ENCODE measurements around the gene ENTPD6.
"Not testable (repeated sequence)": the region's sequence is repeated elsewhere in the genome, so short reads cannot be mapped to it uniquely, and the experiment has no call there.

The ENTPD6 gene

DNA sequence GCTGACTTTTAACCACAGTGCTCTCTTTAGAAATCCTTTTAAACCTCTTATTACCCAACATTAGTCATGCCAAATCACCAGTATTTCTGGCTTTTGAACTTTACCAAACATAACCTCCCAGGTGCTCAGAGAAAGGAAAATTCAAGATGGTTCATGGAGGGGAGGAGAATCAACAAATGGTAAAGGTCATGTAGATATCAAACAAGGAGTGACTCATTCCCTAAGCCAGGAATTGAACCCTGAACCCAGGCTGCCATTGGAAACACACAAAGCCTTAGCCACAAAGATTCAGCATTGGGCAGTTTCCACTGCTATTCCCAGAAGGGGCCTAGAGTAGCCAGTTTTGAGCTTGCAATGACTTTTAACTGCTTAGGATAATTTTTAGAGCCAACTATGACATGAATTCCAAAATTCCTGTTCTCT is 21.6 kb upstream of the ENTPD6 start:
- no peak for DNase-seq (ENCODE audit: low spot score)
- TF ChIP-seq, protein P1, sequence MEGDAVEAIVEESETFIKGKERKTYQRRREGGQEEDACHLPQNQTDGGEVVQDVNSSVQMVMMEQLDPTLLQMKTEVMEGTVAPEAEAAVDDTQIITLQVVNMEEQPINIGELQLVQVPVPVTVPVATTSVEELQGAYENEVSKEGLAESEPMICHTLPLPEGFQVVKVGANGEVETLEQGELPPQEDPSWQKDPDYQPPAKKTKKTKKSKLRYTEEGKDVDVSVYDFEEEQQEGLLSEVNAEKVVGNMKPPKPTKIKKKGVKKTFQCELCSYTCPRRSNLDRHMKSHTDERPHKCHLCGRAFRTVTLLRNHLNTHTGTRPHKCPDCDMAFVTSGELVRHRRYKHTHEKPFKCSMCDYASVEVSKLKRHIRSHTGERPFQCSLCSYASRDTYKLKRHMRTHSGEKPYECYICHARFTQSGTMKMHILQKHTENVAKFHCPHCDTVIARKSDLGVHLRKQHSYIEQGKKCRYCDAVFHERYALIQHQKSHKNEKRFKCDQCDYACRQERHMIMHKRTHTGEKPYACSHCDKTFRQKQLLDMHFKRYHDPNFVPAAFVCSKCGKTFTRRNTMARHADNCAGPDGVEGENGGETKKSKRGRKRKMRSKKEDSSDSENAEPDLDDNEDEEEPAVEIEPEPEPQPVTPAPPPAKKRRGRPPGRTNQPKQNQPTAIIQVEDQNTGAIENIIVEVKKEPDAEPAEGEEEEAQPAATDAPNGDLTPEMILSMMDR (conservative IDR thresholded peaks at IDR 0.05; ENCODE audit: low read depth), result no peak
- ChIA-PET CTCF (interaction anchor here (0.7 kb wide), 1 partner anchor 40 kb away, joined by 3 read pairs; no protein-coding TSS in a partner anchor), POLR2A (ENCODE audit: low non-redundant PET) (no interaction called here)
- H3K27ac ChIP-seq, result no peak overlapping the region

DNA sequence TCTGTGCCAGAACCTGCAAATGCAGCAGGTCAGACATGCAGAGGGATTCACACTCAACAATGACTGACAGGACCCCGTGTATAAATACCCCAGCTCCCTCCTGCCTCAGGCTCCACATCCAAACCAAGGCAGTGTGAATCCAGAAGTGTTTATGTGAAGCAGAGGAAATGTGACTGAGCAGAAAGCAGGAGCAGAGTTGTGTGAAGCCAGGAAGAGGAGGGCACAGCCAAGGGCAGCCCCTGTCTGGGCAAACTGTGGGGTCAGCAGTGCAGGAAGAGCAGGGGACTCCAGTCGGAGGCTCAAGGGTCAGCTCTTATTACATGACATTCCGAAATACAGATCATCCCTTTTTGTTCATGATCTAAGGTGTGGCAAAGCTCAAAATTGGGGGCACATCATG is 19.3 kb upstream of the ENTPD6 start:
- CTCF ChIA-PET, result no interaction called here
- peak overlapping the region; percentile 17; the same call in 1 of the 2 replicates for H3K27ac ChIP-seq
- DNase-seq (ENCODE audit: low spot score), result no peak
- POLR2A ChIA-PET (ENCODE audit: low non-redundant PET), result no interaction called here
- TF ChIP-seq, protein P1 (conservative IDR thresholded peaks at IDR 0.05; ENCODE audit: low read depth), result no peak

DNA sequence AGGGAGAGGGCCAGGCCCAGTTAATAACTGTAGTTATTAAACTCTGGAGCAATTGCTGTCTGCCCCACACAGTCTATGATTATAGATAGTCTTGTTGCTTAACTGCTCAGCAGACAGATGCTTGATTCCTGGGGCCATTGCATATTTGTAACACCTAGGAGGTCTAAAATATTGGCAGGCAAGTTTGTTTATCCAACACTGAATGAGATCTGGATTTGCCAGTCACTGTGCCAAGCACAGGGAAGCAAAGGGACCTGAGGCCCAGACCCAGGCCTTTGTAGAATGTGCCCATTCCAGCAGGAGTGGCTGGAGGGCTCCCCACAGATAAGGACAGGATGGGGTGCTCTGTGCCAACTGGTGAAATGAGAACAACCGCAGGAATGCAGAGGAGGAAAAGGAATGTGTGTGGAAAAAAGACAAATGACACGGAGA is 17.6 kb upstream of the ENTPD6 start:
- H3K27ac ChIP-seq, result peak overlapping the region; percentile 89
- peak; percentile 68 for DNase-seq (ENCODE audit: low spot score)
- TF ChIP-seq, protein P1 (conservative IDR thresholded peaks at IDR 0.05; ENCODE audit: low read depth), result no peak
- ChIA-PET POLR2A (ENCODE audit: low non-redundant PET) (no interaction called here), CTCF (interaction anchor here (1.0 kb wide), 1 partner anchor 184 kb away, joined by 5 read pairs; no protein-coding TSS in a partner anchor)

DNA sequence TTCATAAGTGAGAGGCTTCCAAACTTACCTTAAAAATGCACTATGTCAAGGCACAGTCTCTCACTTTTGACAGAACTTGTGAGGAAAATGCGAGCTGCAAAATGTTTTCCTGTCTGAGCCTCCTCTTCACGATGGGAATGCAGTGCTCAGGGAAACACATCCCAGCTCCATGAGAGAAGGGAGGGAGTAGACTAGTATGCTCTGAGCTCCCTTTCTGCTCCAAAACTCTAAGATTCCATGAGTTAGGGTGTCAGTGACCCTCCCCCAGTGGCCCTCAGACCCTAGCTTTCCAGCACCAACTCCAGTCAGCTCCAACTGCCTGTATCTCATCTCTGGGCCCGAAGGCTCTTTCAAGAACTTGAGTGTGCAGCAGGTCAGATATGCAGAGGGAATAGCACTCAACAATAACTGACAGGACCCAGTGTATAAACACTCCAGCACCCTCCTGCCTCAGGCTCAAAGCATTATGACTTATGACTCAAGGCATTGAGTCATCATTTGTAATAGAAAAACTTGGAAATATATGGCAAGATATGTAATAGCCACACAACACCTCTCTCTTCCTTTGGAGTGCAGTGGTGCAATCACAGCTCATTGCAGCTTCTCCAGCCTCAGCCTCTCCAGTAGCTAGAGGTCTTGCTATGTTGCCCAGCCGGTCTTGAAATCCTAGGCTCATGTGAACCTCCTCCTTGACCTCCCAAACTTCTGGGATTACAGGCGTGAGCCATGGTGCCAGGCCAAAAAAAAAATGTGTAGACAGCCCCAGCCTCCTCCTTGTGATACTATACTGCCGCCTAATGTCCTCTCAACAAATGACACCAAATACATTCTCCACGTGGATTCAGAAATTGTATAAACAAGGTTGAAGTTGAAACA is 16.7 kb upstream of the ENTPD6 start:
- ChIA-PET CTCF (interaction anchor here (0.7 to 1.3 kb wide), 4 partner anchors 68 to 185 kb away, joined by 3 to 5 read pairs (median 4); no protein-coding TSS in a partner anchor), POLR2A (ENCODE audit: low non-redundant PET) (no interaction called here)
- TF ChIP-seq, protein P1 (conservative IDR thresholded peaks at IDR 0.05; ENCODE audit: low read depth), result peak; percentile 98
- H3K27ac ChIP-seq, result peak overlapping the region; percentile 89
- peak; percentile 96 for DNase-seq (ENCODE audit: low spot score)

DNA sequence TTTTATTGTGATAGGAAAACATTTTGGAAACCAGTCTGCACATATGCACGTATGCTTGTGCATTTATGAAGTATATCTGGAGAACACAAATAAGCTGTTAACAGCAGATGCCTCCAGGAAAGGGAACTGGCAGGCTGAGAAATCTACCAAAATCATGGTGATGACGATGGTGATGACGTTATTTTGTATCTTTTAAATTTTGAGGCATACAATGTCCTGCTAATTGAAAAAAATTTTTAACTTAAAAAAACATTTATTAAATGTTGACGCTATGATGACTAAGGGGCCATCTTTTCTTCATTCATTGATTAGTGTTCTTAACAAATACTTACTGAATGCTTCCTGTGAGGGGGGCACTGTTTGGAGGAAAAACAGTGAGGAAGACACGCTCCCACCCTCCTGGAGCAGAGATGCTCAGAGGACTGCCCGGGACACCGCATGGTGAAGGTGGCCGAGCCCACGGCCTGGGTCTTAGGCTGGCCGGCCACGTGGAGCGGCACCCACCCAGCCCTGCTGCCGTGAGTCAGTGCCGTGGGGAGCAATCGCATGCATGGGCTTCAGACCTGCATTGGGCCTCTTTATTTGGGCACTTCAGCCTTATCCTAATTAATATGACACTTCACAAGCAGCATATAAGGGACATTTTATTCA is 15.9 kb upstream of the ENTPD6 start:
- H3K27ac ChIP-seq, result peak overlapping the region; percentile 89
- TF ChIP-seq, protein P1 (conservative IDR thresholded peaks at IDR 0.05; ENCODE audit: low read depth), result peak; percentile 59
- no peak for DNase-seq (ENCODE audit: low spot score)
- ChIA-PET CTCF (interaction anchor here (0.7 to 1.3 kb wide), 4 partner anchors 68 to 185 kb away, joined by 3 to 5 read pairs (median 4); no protein-coding TSS in a partner anchor), POLR2A (ENCODE audit: low non-redundant PET) (no interaction called here)

DNA sequence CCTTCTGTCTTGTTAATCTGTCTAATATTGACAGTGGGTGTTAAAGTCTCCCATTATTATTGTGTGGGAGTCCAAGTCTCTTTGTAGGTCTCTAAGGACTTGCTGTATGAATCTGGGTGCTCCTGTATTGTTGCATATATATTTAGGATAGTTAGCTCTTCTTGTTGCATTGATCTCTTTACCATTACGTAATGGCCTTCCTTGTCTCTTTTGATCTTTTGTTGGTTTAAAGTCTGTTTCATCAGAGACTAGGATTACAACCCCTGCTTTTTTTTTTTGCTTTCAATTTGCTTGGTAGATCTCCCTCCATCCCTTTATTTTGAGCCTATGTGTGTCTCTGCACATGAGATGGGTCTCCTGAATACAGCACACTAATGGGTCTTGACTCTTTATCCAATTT is 11.1 kb upstream of the ENTPD6 start:
- POLR2A ChIA-PET (ENCODE audit: low non-redundant PET); DNase-seq (ENCODE audit: low spot score); H3K27ac ChIP-seq: not testable (repeated sequence)
- CTCF ChIA-PET, result interaction anchor here (0.6 kb wide), 1 partner anchor 759 kb away, joined by 3 read pairs; no protein-coding TSS in a partner anchor
